Mesenchymal stem cell (in vitro differentiated cells and primary cell): ENCODE measurements around the gene DHRS11.

ENCODE experiments used
- DNase-seq: peaks from one replicate; pipeline ENCODE4 v3.0.0-alpha.2; 2013
- H2AFZ ChIP-seq: one replicate; pipeline ENCODE4 v1.6.1; 2013; ENCODE audit warnings: low read depth, mild to moderate bottlenecking, control low read depth, inconsistent platforms, low read length, moderate library complexity
- H2AK5ac ChIP-seq: 2 replicates; pipeline ENCODE4 v1.6.1; 2013; ENCODE audit warnings: low read length, moderate library complexity, mild to moderate bottlenecking, inconsistent platforms; ENCODE audit not compliant: severe bottlenecking
- H2BK120ac ChIP-seq: one replicate; pipeline ENCODE4 v1.6.1; 2013; ENCODE audit warnings: low read depth, mild to moderate bottlenecking, inconsistent platforms, low read length, moderate library complexity
- H2BK12ac ChIP-seq, 2 experiments: one replicate each; pipeline ENCODE4 v1.6.1; 2013; ENCODE audit warnings: inconsistent platforms in 2 of 2, low read length in 2 of 2, mild to moderate bottlenecking in 2 of 2, moderate library complexity in 2 of 2, control low read depth in 1 of 2
- H2BK15ac ChIP-seq: one replicate; pipeline ENCODE4 v1.6.1; 2013; ENCODE audit warnings: mild to moderate bottlenecking, low read depth, inconsistent platforms; ENCODE audit not compliant: poor library complexity, severe bottlenecking
- H2BK5ac ChIP-seq: 2 replicates; pipeline ENCODE4 v1.6.1; 2013; ENCODE audit warnings: low read depth, mild to moderate bottlenecking, low read length, control low read depth, inconsistent platforms; ENCODE audit not compliant: poor library complexity, severe bottlenecking
- H3K14ac ChIP-seq, 2 experiments: one replicate each; pipeline ENCODE4 v1.6.1; 2013; ENCODE audit warnings: inconsistent platforms in 2 of 2, low read length in 2 of 2, control low read depth in 1 of 2, mild to moderate bottlenecking in 1 of 2, moderate library complexity in 1 of 2
- H3K18ac ChIP-seq, 2 experiments: one replicate each; pipeline ENCODE4 v1.6.1; 2013; ENCODE audit warnings: inconsistent platforms in 2 of 2, low read length in 2 of 2, control low read depth in 1 of 2, low read depth in 1 of 2, mild to moderate bottlenecking in 1 of 2
- H3K23ac ChIP-seq, 2 experiments: one replicate each; pipeline ENCODE4 v1.6.1; 2013; ENCODE audit warnings: inconsistent platforms in 2 of 2, low read length in 2 of 2, mild to moderate bottlenecking in 2 of 2, moderate library complexity in 2 of 2, control low read depth in 1 of 2
- H3K27ac ChIP-seq: 2 replicates; pipeline ENCODE4 v1.5.1; 2013; ENCODE audit warnings: mild to moderate bottlenecking, moderate library complexity, low read length, control low read depth, inconsistent platforms; ENCODE audit not compliant: poor library complexity, severe bottlenecking
- H3K27me3 ChIP-seq, 2 experiments: 2 replicates each; pipeline versions ENCODE4 v1.6.1 to v1.7.0; 2013; ENCODE audit warnings: low read length in 2 of 2, mild to moderate bottlenecking in 2 of 2, moderate library complexity in 2 of 2, control low read depth in 1 of 2, inconsistent platforms in 1 of 2; ENCODE audit not compliant: control insufficient read depth in 1 of 2, insufficient read depth in 1 of 2
- H3K36me3 ChIP-seq, 2 experiments: 2 replicates each; pipeline versions ENCODE4 v1.6.1 to v1.7.0; 2013; ENCODE audit warnings: low read length in 2 of 2, control low read depth in 1 of 2, inconsistent platforms in 1 of 2, low read depth in 1 of 2, mild to moderate bottlenecking in 1 of 2; ENCODE audit not compliant: insufficient read depth in 2 of 2, control insufficient read depth in 1 of 2
- H3K4ac ChIP-seq, 2 experiments: one replicate each; pipeline ENCODE4 v1.6.1; 2013; ENCODE audit warnings: inconsistent platforms in 2 of 2, low read length in 2 of 2, mild to moderate bottlenecking in 2 of 2, moderate library complexity in 2 of 2, control low read depth in 1 of 2, low read depth in 1 of 2
- H3K4me1 ChIP-seq: 2 replicates; pipeline ENCODE4 v1.6.1; 2013; ENCODE audit warnings: low read depth, low read length, control low read depth; ENCODE audit not compliant: control insufficient read depth, insufficient read depth
- H3K4me2 ChIP-seq: 2 replicates; pipeline ENCODE4 v1.6.1; 2013; ENCODE audit warnings: low read length, mild to moderate bottlenecking, inconsistent platforms; ENCODE audit not compliant: poor library complexity, severe bottlenecking
- H3K4me3 ChIP-seq, 2 experiments: 2 replicates each; pipeline versions ENCODE4 v1.5.1 to v1.7.0; 2013; ENCODE audit warnings: low read length in 2 of 2, mild to moderate bottlenecking in 2 of 2, control low read depth in 1 of 2, low read depth in 1 of 2; ENCODE audit not compliant: insufficient read depth in 1 of 2
- H3K79me1 ChIP-seq: replicated peaks from 2 replicates; pipeline ENCODE4 v1.6.1; 2013; ENCODE audit warnings: mild to moderate bottlenecking, control low read depth, low read length, inconsistent platforms; ENCODE audit not compliant: poor library complexity, severe bottlenecking
- H3K9ac ChIP-seq: 2 replicates; pipeline ENCODE4 v1.7.0; 2013; ENCODE audit warnings: mild to moderate bottlenecking, low read length, moderate library complexity
- H3K9me3 ChIP-seq: 2 replicates; pipeline ENCODE4 v1.7.0; 2013; ENCODE audit warnings: mild to moderate bottlenecking, low read length; ENCODE audit not compliant: control insufficient read depth
- H4K8ac ChIP-seq: one replicate; pipeline ENCODE4 v1.6.1; 2013; ENCODE audit warnings: inconsistent platforms, mild to moderate bottlenecking, low read length, moderate library complexity
- H4K91ac ChIP-seq: one replicate; pipeline ENCODE4 v1.6.1; 2013; ENCODE audit warnings: mild to moderate bottlenecking, low read length, inconsistent platforms
- WGBS: methylation state at CpG from one replicate; pipeline ENCODE4 v1.1.7; 2013; ENCODE audit warnings: mixed read lengths; 5-methylcytosine and 5-hydroxymethylcytosine counted together

Gene DHRS11

GRCh38 chr17:36592716-36593321 lies 1.1 kb downstream of the DHRS11 start:
- Histone ChIP-seq H3K4me3 (peak overlapping the region; percentile 79 to 86), H4K91ac (peak overlapping the region; percentile 62), H3K9ac (peak overlapping the region; percentile 87), H3K23ac (no peak overlapping the region), H3K18ac (no peak overlapping the region), H3K4ac (no peak overlapping the region), H2BK12ac (no peak overlapping the region), H3K14ac (no peak overlapping the region), H2BK15ac (no peak overlapping the region), H2AFZ (no peak overlapping the region), H3K36me3 (peaks cover 14 to 40% of the 10 kb centered on the region in 2 experiments), H2AK5ac (no peak overlapping the region), H3K4me1 (peaks cover 17% of the 10 kb centered on the region), H3K79me1 (peaks cover 22% of the 10 kb centered on the region), H4K8ac (no peak overlapping the region), H2BK5ac (no peak overlapping the region), H2BK120ac (peak overlapping the region; percentile 23), H3K27ac (peak overlapping the region; percentile 3), H3K4me2 (peak overlapping the region; percentile 86), H3K27me3 (no peaks in the 10 kb centered on the region), H3K9me3 (no peaks in the 10 kb centered on the region)
- no peak for DNase-seq
- 31% methylated on average over 4 of the region's 4 CpGs for whole genome bisulfite sequencing

- whole genome bisulfite sequencing = 85% methylated on average over 7 of the region's 8 CpGs
- H2AFZ ChIP-seq = no peak overlapping the region
- H3K36me3 ChIP-seq = peaks cover 18 to 32% of the 10 kb centered on the region in 2 experiments
- no peak overlapping the region for H4K91ac ChIP-seq
- no peak overlapping the region for H2BK15ac ChIP-seq
- H4K8ac ChIP-seq = no peak overlapping the region
- DNase-seq = no peak
- H3K27me3 ChIP-seq = no peaks in the 10 kb centered on the region
- no peak overlapping the region for H3K18ac ChIP-seq
- no peak overlapping the region for H3K23ac ChIP-seq
- no peak overlapping the region for H3K14ac ChIP-seq
- H3K4me2 ChIP-seq = no peak overlapping the region
- no peak overlapping the region for H3K9ac ChIP-seq
- H2BK5ac ChIP-seq = no peak overlapping the region
- no peak overlapping the region for H3K4me3 ChIP-seq
- H2BK120ac ChIP-seq = no peak overlapping the region
- no peak overlapping the region for H3K4ac ChIP-seq
- H2BK12ac ChIP-seq = no peak overlapping the region
- H3K9me3 ChIP-seq = no peaks in the 10 kb centered on the region
- no peak overlapping the region for H2AK5ac ChIP-seq
- peaks cover 17% of the 10 kb centered on the region for H3K4me1 ChIP-seq
- peaks cover 24% of the 10 kb centered on the region for H3K79me1 ChIP-seq
- no peak overlapping the region for H3K27ac ChIP-seq
Observed at GRCh38 chr17:36593656-36594316, 2.1 kb downstream of the DHRS11 start.

- Histone ChIP-seq H2BK120ac (no peak overlapping the region), H3K18ac (no peak overlapping the region), H3K9me3 (no peaks in the 10 kb centered on the region), H3K4me1 (peaks cover 17% of the 10 kb centered on the region), H4K91ac (no peak overlapping the region), H2AK5ac (no peak overlapping the region), H3K27me3 (no peaks in the 10 kb centered on the region), H2AFZ (no peak overlapping the region), H3K4me2 (no peak overlapping the region), H2BK15ac (no peak overlapping the region), H3K23ac (no peak overlapping the region), H3K4ac (no peak overlapping the region), H2BK5ac (no peak overlapping the region), H3K4me3 (no peak overlapping the region), H3K9ac (no peak overlapping the region), H4K8ac (no peak overlapping the region), H3K36me3 (peaks cover 22 to 27% of the 10 kb centered on the region in 2 experiments), H3K14ac (no peak overlapping the region), H2BK12ac (no peak overlapping the region), H3K79me1 (peaks cover 25% of the 10 kb centered on the region), H3K27ac (no peak overlapping the region)
- DNase-seq = no peak
- 82% methylated on average over 13 of the region's 13 CpGs for WGBS
Observed at GRCh38 chr17:36594626-36595401, 3.1 kb downstream of the DHRS11 start.

- peaks cover 21% of the 10 kb centered on the region for H3K4me1 ChIP-seq
- H3K23ac ChIP-seq = no peak overlapping the region
- no peak overlapping the region for H3K27ac ChIP-seq
- H3K79me1 ChIP-seq = peaks cover 29% of the 10 kb centered on the region
- no peak overlapping the region for H2BK15ac ChIP-seq
- no peak overlapping the region for H4K8ac ChIP-seq
- no peak overlapping the region for H2AFZ ChIP-seq
- DNase-seq = no peak
- no peak overlapping the region for H2BK120ac ChIP-seq
- no peak overlapping the region for H3K18ac ChIP-seq
- H3K4me3 ChIP-seq = no peak overlapping the region
- no peak overlapping the region for H3K4me2 ChIP-seq
- H3K9ac ChIP-seq = no peak overlapping the region
- no peak overlapping the region for H2AK5ac ChIP-seq
- H2BK12ac ChIP-seq = no peak overlapping the region
- no peak overlapping the region for H3K14ac ChIP-seq
- 94% methylated on average over 6 of the region's 6 CpGs for WGBS
- H2BK5ac ChIP-seq = no peak overlapping the region
- H3K27me3 ChIP-seq = no peaks in the 10 kb centered on the region
- no peak overlapping the region for H3K4ac ChIP-seq
- H3K36me3 ChIP-seq = peaks cover 7 to 29% of the 10 kb centered on the region in 2 experiments
- no peak overlapping the region for H4K91ac ChIP-seq
- no peaks in the 10 kb centered on the region for H3K9me3 ChIP-seq
Observed at GRCh38 chr17:36597226-36597625, 5.5 kb downstream of the DHRS11 start.
